ENCODE results near the gene CHD2.

GRCh38 chr15:93070551-93071296 is 170.6 kb downstream of the CHD2 start:
- TF ChIP-seq REST (IDR thresholded peaks at IDR 0.05; ENCODE audit: insufficient read depth in 1 of 2, low read depth in 2 of 2, low read length in 2 of 2) (no peak), POLR2AphosphoS5 (IDR thresholded peaks at IDR 0.05; ENCODE audit: low read depth, low read length) (no peak), TAF1 (IDR thresholded peaks at IDR 0.05; ENCODE audit: borderline replicate concordance, insufficient read depth, low read length) (no peak), SIN3A (IDR thresholded peaks at IDR 0.05; ENCODE audit: borderline replicate concordance, insufficient read depth, low read length) (no peak), FOXP2 (optimal IDR thresholded peaks at IDR 0.05; ENCODE audit: borderline replicate concordance, extremely low read depth, extremely low read length, insufficient read depth) (no peak)

Measured in PFSK-1 (cell line).